Trophoblast cell (in vitro differentiated cells and primary cell): ENCODE results near the gene KANSL3.

Experiments used
- DNase-seq, 2 donors: peaks; one replicate each; pipeline ENCODE4 v3.0.0-alpha.2; 2016
- H2AFZ ChIP-seq: 2 replicates; pipeline ENCODE4 v1.6.1; 2013; ENCODE audit warnings: low read length, moderate library complexity, mild to moderate bottlenecking; ENCODE audit not compliant: insufficient read depth, poor library complexity
- H2AK5ac ChIP-seq: 2 replicates; pipeline ENCODE4 v1.6.1; 2013; ENCODE audit warnings: mild to moderate bottlenecking, low read length
- H2BK120ac ChIP-seq: 2 replicates; pipeline ENCODE4 v1.6.1; 2013; ENCODE audit warnings: low read length, mild to moderate bottlenecking, moderate library complexity; ENCODE audit not compliant: insufficient read depth, poor library complexity
- H2BK12ac ChIP-seq: 2 replicates; pipeline ENCODE4 v1.6.1; 2013; ENCODE audit warnings: mild to moderate bottlenecking, low read length, moderate library complexity
- H2BK5ac ChIP-seq: 2 replicates; pipeline ENCODE4 v1.6.1; 2013; ENCODE audit warnings: low read length, low read depth, moderate library complexity, mild to moderate bottlenecking; ENCODE audit not compliant: poor library complexity
- H3K14ac ChIP-seq: 2 replicates; pipeline ENCODE4 v1.6.1; 2013; ENCODE audit warnings: mild to moderate bottlenecking, low read length
- H3K18ac ChIP-seq: 2 replicates; pipeline ENCODE4 v1.6.1; 2013; ENCODE audit warnings: mild to moderate bottlenecking, low read length
- H3K23ac ChIP-seq: 2 replicates; pipeline ENCODE4 v1.6.1; 2013; ENCODE audit warnings: low read length
- H3K27ac ChIP-seq: 2 replicates; pipeline ENCODE4 v1.5.1; 2013; ENCODE audit warnings: low read depth, mild to moderate bottlenecking, inconsistent platforms, low read length, moderate library complexity
- H3K27me3 ChIP-seq: 2 replicates; pipeline ENCODE4 v1.6.1; 2013; ENCODE audit warnings: inconsistent platforms, mild to moderate bottlenecking, low read length, moderate library complexity; ENCODE audit not compliant: insufficient read depth
- H3K36me3 ChIP-seq, 2 experiments: 1 replicate in 1 of 2; 2 replicates in 1 of 2; pipeline ENCODE4 v1.6.1; 2013; ENCODE audit warnings: low read length in 2 of 2, mild to moderate bottlenecking in 2 of 2, moderate library complexity in 1 of 2; ENCODE audit not compliant: insufficient read depth in 2 of 2, control insufficient read depth in 1 of 2
- H3K4ac ChIP-seq: 2 replicates; pipeline ENCODE4 v1.6.1; 2013; ENCODE audit warnings: low read depth, mild to moderate bottlenecking, low read length, moderate library complexity
- H3K4me1 ChIP-seq, 2 experiments: 1 replicate in 1 of 2; 2 replicates in 1 of 2; pipeline ENCODE4 v1.6.1; 2013; ENCODE audit warnings: low read length in 2 of 2, mild to moderate bottlenecking in 2 of 2, moderate library complexity in 1 of 2; ENCODE audit not compliant: insufficient read depth in 2 of 2, control insufficient read depth in 1 of 2
- H3K4me2 ChIP-seq: 2 replicates; pipeline ENCODE4 v1.6.1; 2013; ENCODE audit warnings: inconsistent platforms, mild to moderate bottlenecking, low read length, moderate library complexity
- H3K4me3 ChIP-seq: 2 replicates; pipeline ENCODE4 v1.5.1; 2013; ENCODE audit warnings: mild to moderate bottlenecking, low read depth, low read length, inconsistent platforms
- H3K79me1 ChIP-seq: one replicate; pipeline ENCODE4 v1.6.1; 2013; ENCODE audit warnings: low read length
- H3K79me2 ChIP-seq: 2 replicates; pipeline ENCODE4 v1.6.1; 2013; ENCODE audit warnings: low read length, mild to moderate bottlenecking; ENCODE audit not compliant: control insufficient read depth, insufficient read depth, poor library complexity
- H3K9ac ChIP-seq: 2 replicates; pipeline ENCODE4 v1.6.1; 2013; ENCODE audit warnings: mild to moderate bottlenecking, low read length
- H3K9me3 ChIP-seq: 2 replicates; pipeline ENCODE4 v1.6.1; 2013; ENCODE audit warnings: low read depth, mild to moderate bottlenecking, control low read depth, inconsistent platforms, low read length; ENCODE audit not compliant: insufficient read depth
- H4K12ac ChIP-seq: 2 replicates; pipeline ENCODE4 v1.6.1; 2013; ENCODE audit warnings: low read depth, mild to moderate bottlenecking, low read length, moderate library complexity
- H4K8ac ChIP-seq: 2 replicates; pipeline ENCODE4 v1.6.1; 2013; ENCODE audit warnings: low read depth, mild to moderate bottlenecking, low read length, moderate library complexity
- H4K91ac ChIP-seq: one replicate; pipeline ENCODE4 v1.6.1; 2013; ENCODE audit warnings: low read depth, mild to moderate bottlenecking, low read length, moderate library complexity
- WGBS: extraction: QIAGEN DNeasy Blood & Tissue Kit; methylation state at CpG from one replicate; pipeline ENCODE4 v1.1.7; 2013; ENCODE audit warnings: missing lambda C conversion rate; ENCODE audit not compliant: insufficient read length, insufficient coverage; ENCODE audit errors: extremely low coverage; 5-methylcytosine and 5-hydroxymethylcytosine counted together

The KANSL3 gene

GRCh38 chr2:96584017-96584416 lies 54.1 kb downstream of the KANSL3 start:
- Histone ChIP-seq H3K9ac (no peak overlapping the region), H3K9me3 (no peaks in the 10 kb centered on the region), H4K8ac (no peak overlapping the region), H2BK5ac (no peak overlapping the region), H4K12ac (no peak overlapping the region), H3K4ac (no peak overlapping the region), H3K27me3 (no peaks in the 10 kb centered on the region), H3K4me2 (no peak overlapping the region), H3K4me1 (peaks cover 0 to 2% of the 10 kb centered on the region in 2 experiments), H3K4me3 (no peak overlapping the region), H3K14ac (no peak overlapping the region), H3K36me3 (peaks cover 0 to 4% of the 10 kb centered on the region in 2 experiments), H3K18ac (no peak overlapping the region), H2BK12ac (no peak overlapping the region), H4K91ac (no peak overlapping the region), H3K79me2 (no peaks in the 10 kb centered on the region), H2AFZ (no peak overlapping the region), H3K23ac (no peak overlapping the region), H2BK120ac (no peak overlapping the region), H2AK5ac (no peak overlapping the region), H3K27ac (no peak overlapping the region), H3K79me1 (no peaks in the 10 kb centered on the region)
- WGBS, result no CpG with 5 or more reads among the region's 4 CpGs
- peak; percentile 39 to 58 for DNase-seq

- Histone ChIP-seq H2BK12ac (no peak overlapping the region), H3K4me1 (peaks cover 0 to 2% of the 10 kb centered on the region in 2 experiments), H2AK5ac (no peak overlapping the region), H3K9ac (no peak overlapping the region), H3K27me3 (no peaks in the 10 kb centered on the region), H4K8ac (no peak overlapping the region), H4K91ac (no peak overlapping the region), H4K12ac (no peak overlapping the region), H3K36me3 (no peaks in the 10 kb centered on the region), H3K9me3 (no peaks in the 10 kb centered on the region), H2BK120ac (no peak overlapping the region), H3K79me1 (no peaks in the 10 kb centered on the region), H3K4me3 (no peak overlapping the region), H3K23ac (no peak overlapping the region), H3K4me2 (no peak overlapping the region), H3K79me2 (no peaks in the 10 kb centered on the region), H3K27ac (no peak overlapping the region), H3K14ac (no peak overlapping the region), H2BK5ac (no peak overlapping the region), H3K4ac (no peak overlapping the region), H3K18ac (no peak overlapping the region), H2AFZ (no peak overlapping the region)
- no CpG with 5 or more reads among the region's 4 CpGs for WGBS
- no peak for DNase-seq
Observed at GRCh38 chr2:96580771-96581170, 57.3 kb downstream of the KANSL3 start.

- Histone ChIP-seq H3K36me3 (no peaks in the 10 kb centered on the region), H3K9me3 (no peaks in the 10 kb centered on the region), H2BK5ac (no peak overlapping the region), H3K27me3 (no peaks in the 10 kb centered on the region), H4K8ac (no peak overlapping the region), H3K18ac (no peak overlapping the region), H3K27ac (no peak overlapping the region), H3K4me2 (no peak overlapping the region), H3K9ac (no peak overlapping the region), H3K4ac (no peak overlapping the region), H3K79me2 (no peaks in the 10 kb centered on the region), H2AK5ac (no peak overlapping the region), H3K4me3 (no peak overlapping the region), H3K79me1 (no peaks in the 10 kb centered on the region), H2BK120ac (no peak overlapping the region), H2BK12ac (no peak overlapping the region), H3K14ac (no peak overlapping the region), H4K91ac (no peak overlapping the region), H2AFZ (no peak overlapping the region), H4K12ac (no peak overlapping the region), H3K23ac (no peak overlapping the region), H3K4me1 (peaks cover 0 to 2% of the 10 kb centered on the region in 2 experiments)
- WGBS, result no CpG with 5 or more reads among the region's 2 CpGs
- no peak for DNase-seq
Observed at GRCh38 chr2:96579422-96579821, 58.7 kb downstream of the KANSL3 start.

DNA sequence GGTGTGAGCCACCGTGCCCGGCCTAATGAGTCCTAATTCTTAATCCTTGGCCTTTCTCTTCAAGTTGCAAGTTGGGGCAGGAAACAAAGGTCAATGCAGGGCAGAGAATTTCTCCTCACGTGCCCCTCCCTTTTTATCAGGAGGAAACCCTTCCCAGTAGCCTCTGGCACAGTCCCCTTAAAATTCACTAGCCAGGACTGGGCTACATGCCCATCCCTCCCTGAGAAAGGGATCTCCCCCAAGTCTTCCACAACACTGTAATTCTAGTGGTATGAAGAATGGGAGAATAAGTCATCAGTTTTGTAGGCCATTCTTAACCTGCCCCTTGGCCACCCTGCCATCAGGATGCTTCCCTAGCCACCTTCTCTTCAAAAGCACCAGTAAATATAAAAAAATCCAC lies 59.4 kb downstream of the KANSL3 start:
- no peak overlapping the region for H2AK5ac ChIP-seq
- H3K4me3 ChIP-seq, result no peak overlapping the region
- DNase-seq, result no peak
- no peaks in the 10 kb centered on the region for H3K79me2 ChIP-seq
- no peak overlapping the region for H4K91ac ChIP-seq
- no peak overlapping the region for H2AFZ ChIP-seq
- no peak overlapping the region for H3K27ac ChIP-seq
- no peak overlapping the region for H3K23ac ChIP-seq
- no CpG with 5 or more reads among the region's 3 CpGs for WGBS
- no peaks in the 10 kb centered on the region for H3K4me1 ChIP-seq
- H2BK5ac ChIP-seq, result no peak overlapping the region
- no peaks in the 10 kb centered on the region for H3K36me3 ChIP-seq
- H3K4me2 ChIP-seq, result no peak overlapping the region
- H3K9me3 ChIP-seq, result no peaks in the 10 kb centered on the region
- H2BK12ac ChIP-seq, result no peak overlapping the region
- no peak overlapping the region for H3K18ac ChIP-seq
- no peak overlapping the region for H3K9ac ChIP-seq
- no peak overlapping the region for H3K14ac ChIP-seq
- H3K79me1 ChIP-seq, result no peaks in the 10 kb centered on the region
- H2BK120ac ChIP-seq, result no peak overlapping the region
- H4K12ac ChIP-seq, result no peak overlapping the region
- H4K8ac ChIP-seq, result no peak overlapping the region
- no peaks in the 10 kb centered on the region for H3K27me3 ChIP-seq
- no peak overlapping the region for H3K4ac ChIP-seq
